DND-41 (cell line): Measurements from ENCODE around the gene CD2AP.
"Not testable (repeated sequence)": the region's sequence is repeated elsewhere in the genome, so short reads cannot be mapped to it uniquely, and the experiment has no call there.

Experiments used
- ATAC-seq: fragments of 200-7000 bp; cut with Tn5 transposase; 3 replicates; pipeline ENCODE4 v1.9.1; 2021; ENCODE audit warnings: low read depth; ENCODE audit not compliant: insufficient read depth
- DNase-seq: peaks from one replicate; pipeline ENCODE4 v3.0.0-alpha.2; 2020
- H2AFZ ChIP-seq: 2 replicates; pipeline ENCODE4 v1.6.0; 2012; ENCODE audit warnings: low read depth, low read length
- H3K27ac ChIP-seq: 2 replicates; pipeline ENCODE4 v1.5.1; 2012; ENCODE audit warnings: low read length, inconsistent platforms
- H3K27me3 ChIP-seq: fragments of 200-600 bp; sonication (generic); 2 replicates; pipeline ENCODE4 v1.6.0; 2012; ENCODE audit warnings: low read length, mild to moderate bottlenecking, inconsistent platforms; ENCODE audit not compliant: insufficient read depth, poor library complexity
- H3K36me3 ChIP-seq: 2 replicates; pipeline ENCODE4 v1.5.1; 2012; ENCODE audit warnings: low read length, inconsistent platforms; ENCODE audit not compliant: insufficient read depth
- H3K4me1 ChIP-seq: 2 replicates; pipeline ENCODE4 v1.5.1; 2012; ENCODE audit warnings: mild to moderate bottlenecking, low read length; ENCODE audit not compliant: insufficient read depth
- H3K4me2 ChIP-seq: 2 replicates; pipeline ENCODE4 v1.6.0; 2012; ENCODE audit warnings: mild to moderate bottlenecking, moderate library complexity, low read length, inconsistent platforms; ENCODE audit not compliant: insufficient read depth
- H3K4me3 ChIP-seq, 2 experiments: fragments of 200-600 bp in 1 of 2; shearing (Covaris generic) in 1 of 2; 2 replicates each; pipeline ENCODE4 v1.5.1; 2012 to 2016; ENCODE audit warnings: inconsistent platforms in 2 of 2, low read length in 2 of 2, mild to moderate bottlenecking in 2 of 2, low read depth in 1 of 2, moderate library complexity in 1 of 2
- H3K79me2 ChIP-seq: 2 replicates; pipeline ENCODE4 v1.6.0; 2012; ENCODE audit warnings: low read length, inconsistent platforms; ENCODE audit not compliant: insufficient read depth
- H3K9ac ChIP-seq: 2 replicates; pipeline ENCODE4 v1.6.0; 2012; ENCODE audit warnings: low read depth, mild to moderate bottlenecking, inconsistent platforms, low read length, moderate library complexity
- H3K9me3 ChIP-seq: 2 replicates; pipeline ENCODE4 v1.5.1; 2012; ENCODE audit warnings: low read length, moderate library complexity, mild to moderate bottlenecking, inconsistent platforms; ENCODE audit not compliant: insufficient read depth, severe bottlenecking
- H4K20me1 ChIP-seq: 2 replicates; pipeline ENCODE4 v1.6.0; 2012; ENCODE audit warnings: low read length; ENCODE audit not compliant: insufficient read depth
- EZH2 ChIP-seq: IDR thresholded peaks from 3 replicates; pipeline ENCODE4 v1.6.1; 2012; ENCODE audit warnings: borderline replicate concordance, low read depth, mild to moderate bottlenecking, moderate library complexity, low read length, inconsistent platforms; ENCODE audit not compliant: severe bottlenecking
- TF ChIP-seq, protein P1 (sequence below): IDR thresholded peaks from 2 replicates; pipeline ENCODE4 v1.5.1; 2012; ENCODE audit warnings: borderline replicate concordance, low read length, moderate library complexity, mild to moderate bottlenecking; ENCODE audit not compliant: poor library complexity, severe bottlenecking; ENCODE audit errors: extremely low read depth

CD2AP gene

GRCh38 chr6:47438481-47439347, 38.9 kb upstream of the CD2AP start:
- TF ChIP-seq, protein P1, sequence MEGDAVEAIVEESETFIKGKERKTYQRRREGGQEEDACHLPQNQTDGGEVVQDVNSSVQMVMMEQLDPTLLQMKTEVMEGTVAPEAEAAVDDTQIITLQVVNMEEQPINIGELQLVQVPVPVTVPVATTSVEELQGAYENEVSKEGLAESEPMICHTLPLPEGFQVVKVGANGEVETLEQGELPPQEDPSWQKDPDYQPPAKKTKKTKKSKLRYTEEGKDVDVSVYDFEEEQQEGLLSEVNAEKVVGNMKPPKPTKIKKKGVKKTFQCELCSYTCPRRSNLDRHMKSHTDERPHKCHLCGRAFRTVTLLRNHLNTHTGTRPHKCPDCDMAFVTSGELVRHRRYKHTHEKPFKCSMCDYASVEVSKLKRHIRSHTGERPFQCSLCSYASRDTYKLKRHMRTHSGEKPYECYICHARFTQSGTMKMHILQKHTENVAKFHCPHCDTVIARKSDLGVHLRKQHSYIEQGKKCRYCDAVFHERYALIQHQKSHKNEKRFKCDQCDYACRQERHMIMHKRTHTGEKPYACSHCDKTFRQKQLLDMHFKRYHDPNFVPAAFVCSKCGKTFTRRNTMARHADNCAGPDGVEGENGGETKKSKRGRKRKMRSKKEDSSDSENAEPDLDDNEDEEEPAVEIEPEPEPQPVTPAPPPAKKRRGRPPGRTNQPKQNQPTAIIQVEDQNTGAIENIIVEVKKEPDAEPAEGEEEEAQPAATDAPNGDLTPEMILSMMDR, result no peak
- no peak for TF ChIP-seq EZH2
- H3K4me3 ChIP-seq, result no peak overlapping the region
- no peaks in the 10 kb centered on the region for H3K4me1 ChIP-seq
- no peaks in the 10 kb centered on the region for H3K79me2 ChIP-seq
- H3K27ac ChIP-seq, result no peak overlapping the region
- no peaks in the 10 kb centered on the region for H3K36me3 ChIP-seq
- H3K27me3 ChIP-seq, result no peaks in the 10 kb centered on the region
- no peak for DNase-seq
- no peak overlapping the region for H3K9ac ChIP-seq
- H3K4me2 ChIP-seq, result no peak overlapping the region
- ATAC-seq, result no peak
- no peaks in the 10 kb centered on the region for H3K9me3 ChIP-seq
- no peak overlapping the region for H2AFZ ChIP-seq
- H4K20me1 ChIP-seq, result no peaks in the 10 kb centered on the region

DNA sequence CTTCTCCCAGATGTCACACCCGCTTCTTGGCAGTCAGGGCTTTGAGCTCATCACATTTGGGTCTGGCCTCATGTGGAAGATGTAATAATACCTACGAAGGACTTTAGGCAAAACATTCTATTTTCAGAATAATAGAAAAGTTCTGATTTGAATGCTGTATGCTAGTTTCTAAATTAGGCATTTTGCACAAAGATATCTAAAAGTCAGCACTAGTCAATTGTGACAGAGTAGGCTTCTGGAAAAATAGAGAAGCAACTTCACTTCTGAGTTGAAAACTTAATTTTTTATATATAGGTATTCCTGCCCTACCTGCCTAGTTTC, 38.3 kb upstream of the CD2AP start:
- no peak for DNase-seq
- H4K20me1 ChIP-seq, result no peaks in the 10 kb centered on the region
- H3K79me2 ChIP-seq, result no peaks in the 10 kb centered on the region
- H3K4me3 ChIP-seq, result no peak overlapping the region
- no peaks in the 10 kb centered on the region for H3K9me3 ChIP-seq
- no peak for ATAC-seq
- H3K9ac ChIP-seq, result no peak overlapping the region
- no peak for TF ChIP-seq EZH2
- TF ChIP-seq, protein P1, result no peak
- H3K4me1 ChIP-seq, result no peaks in the 10 kb centered on the region
- no peak overlapping the region for H3K27ac ChIP-seq
- H3K4me2 ChIP-seq, result no peak overlapping the region
- H3K36me3 ChIP-seq, result no peaks in the 10 kb centered on the region
- H3K27me3 ChIP-seq, result no peaks in the 10 kb centered on the region
- no peak overlapping the region for H2AFZ ChIP-seq

DNA sequence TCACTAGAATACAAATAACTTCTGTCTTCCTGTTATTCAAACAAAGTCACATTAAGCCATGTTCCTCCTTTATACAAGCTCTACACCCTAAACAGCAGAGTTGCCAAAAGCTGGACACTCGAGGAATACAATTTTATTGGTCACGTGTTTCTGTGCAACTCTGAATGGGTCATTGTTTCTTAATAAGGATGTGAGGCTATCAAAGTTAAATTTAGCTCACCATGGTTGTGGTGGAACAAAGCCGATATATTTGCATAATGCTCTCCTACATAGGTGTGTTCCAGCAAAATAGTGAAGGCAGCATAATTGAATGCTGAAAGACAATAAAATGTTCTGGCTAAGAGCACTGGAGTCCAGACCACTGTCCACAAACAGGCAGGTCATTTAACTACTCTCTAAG, 36.9 kb upstream of the CD2AP start:
- Histone ChIP-seq H2AFZ (no peak overlapping the region), H3K4me3 (no peak overlapping the region)

GRCh38 chr6:47444964-47445363, 32.6 kb upstream of the CD2AP start:
- H3K27me3 ChIP-seq, ATAC-seq, DNase-seq, H2AFZ ChIP-seq, H3K27ac ChIP-seq, H3K9ac ChIP-seq, H4K20me1 ChIP-seq, H3K4me2 ChIP-seq, H3K4me3 ChIP-seq, H3K9me3 ChIP-seq, H3K79me2 ChIP-seq, H3K36me3 ChIP-seq, H3K4me1 ChIP-seq: not testable (repeated sequence)

More for the DNA sequence above, 36.9 kb upstream of the CD2AP start:
- Histone ChIP-seq H3K36me3 (no peaks in the 10 kb centered on the region), H3K4me2 (no peak overlapping the region), H4K20me1 (no peaks in the 10 kb centered on the region), H3K27ac (no peak overlapping the region), H3K9ac (no peak overlapping the region), H3K27me3 (no peaks in the 10 kb centered on the region), H3K79me2 (no peaks in the 10 kb centered on the region), H3K9me3 (no peaks in the 10 kb centered on the region), H3K4me1 (no peaks in the 10 kb centered on the region)
- no peak for ATAC-seq
- no peak for DNase-seq
- no peak for TF ChIP-seq EZH2
- TF ChIP-seq, protein P1, result no peak
